NCI-H1092 (cell line): Measurements from ENCODE around the gene ORC4.
A peak's percentile ranks its signal among the peaks of the same experiment; 100 is the strongest.

Experiments
- DNase-seq: peaks from one replicate; lab custom pipeline; 2025; lab: John Stamatoyannopoulos, UW

ORC4 gene

DNA sequence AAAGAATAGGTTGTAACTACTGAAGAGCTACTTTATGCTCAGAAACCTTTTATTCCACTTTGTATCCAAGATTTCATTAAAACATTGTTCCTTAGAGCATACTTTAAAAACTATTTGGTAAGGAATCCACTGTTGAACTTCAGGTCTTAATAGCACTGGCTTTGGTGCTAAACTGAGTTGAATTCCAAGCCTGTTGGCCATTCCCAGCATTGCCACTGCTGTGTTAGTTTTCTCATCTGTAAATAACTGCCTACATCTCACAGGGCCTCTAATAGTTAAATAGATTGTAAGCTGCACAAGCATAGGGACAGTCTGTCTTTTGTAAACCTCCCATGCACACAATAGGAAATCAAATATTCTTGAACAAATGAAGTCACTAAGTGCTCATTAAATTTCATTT lies 86.6 kb downstream of the ORC4 start:
- DNase-seq: no peak

DNA sequence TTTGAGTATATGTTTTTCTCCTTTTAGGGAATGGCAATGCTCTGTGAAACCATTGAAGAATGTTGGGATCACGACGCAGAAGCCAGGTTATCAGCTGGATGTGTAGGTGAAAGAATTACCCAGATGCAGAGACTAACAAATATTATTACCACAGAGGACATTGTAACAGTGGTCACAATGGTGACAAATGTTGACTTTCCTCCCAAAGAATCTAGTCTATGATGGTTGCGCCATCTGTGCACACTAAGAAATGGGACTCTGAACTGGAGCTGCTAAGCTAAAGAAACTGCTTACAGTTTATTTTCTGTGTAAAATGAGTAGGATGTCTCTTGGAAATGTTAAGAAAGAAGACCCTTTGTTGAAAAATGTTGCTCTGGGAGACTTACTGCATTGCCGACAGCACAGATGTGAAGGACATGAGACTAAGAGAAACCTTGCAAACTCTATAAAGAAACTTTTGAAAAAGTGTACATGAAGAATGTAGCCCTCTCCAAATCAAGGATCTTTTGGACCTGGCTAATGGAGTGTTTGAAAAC lies 93.4 kb downstream of the ORC4 start:
- no peak for DNase-seq

DNA sequence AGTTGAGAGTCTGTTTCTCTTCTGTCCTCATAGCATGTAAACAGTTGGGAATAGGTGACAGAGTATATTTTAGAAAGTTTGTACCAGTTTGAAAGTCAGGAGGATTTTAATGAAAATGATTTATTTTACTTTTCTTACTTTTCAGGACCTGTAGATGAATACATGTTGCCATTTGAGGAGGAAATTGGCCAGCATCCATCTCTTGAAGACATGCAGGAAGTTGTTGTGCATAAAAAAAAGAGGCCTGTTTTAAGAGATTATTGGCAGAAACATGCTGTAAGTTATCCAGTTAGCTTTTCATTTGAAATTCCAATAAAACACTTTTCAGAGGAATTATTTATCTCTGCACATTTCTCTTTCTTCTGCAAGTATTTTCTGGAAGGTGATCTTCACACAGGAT lies 94.7 kb downstream of the ORC4 start:
- no peak for DNase-seq

DNA sequence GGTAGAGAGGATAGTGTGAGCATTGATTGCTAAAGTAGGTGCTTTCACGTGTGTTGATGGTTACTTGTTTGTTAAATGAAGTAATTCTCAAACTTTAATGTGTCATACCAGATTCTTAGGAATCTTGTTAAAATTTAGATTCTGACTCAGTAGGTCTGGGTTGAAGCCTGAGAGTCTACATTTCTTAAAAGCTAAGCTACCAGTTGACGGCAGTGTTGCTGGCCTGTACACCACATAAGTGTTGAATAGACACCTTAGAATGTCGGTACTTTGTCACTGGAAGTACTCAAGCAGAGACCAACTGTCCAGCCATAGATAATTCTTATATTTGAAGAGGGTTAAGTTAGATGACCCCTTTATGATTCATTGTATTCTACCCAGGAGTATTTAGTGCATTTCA lies 95.9 kb downstream of the ORC4 start:
- DNase-seq: no peak

DNA sequence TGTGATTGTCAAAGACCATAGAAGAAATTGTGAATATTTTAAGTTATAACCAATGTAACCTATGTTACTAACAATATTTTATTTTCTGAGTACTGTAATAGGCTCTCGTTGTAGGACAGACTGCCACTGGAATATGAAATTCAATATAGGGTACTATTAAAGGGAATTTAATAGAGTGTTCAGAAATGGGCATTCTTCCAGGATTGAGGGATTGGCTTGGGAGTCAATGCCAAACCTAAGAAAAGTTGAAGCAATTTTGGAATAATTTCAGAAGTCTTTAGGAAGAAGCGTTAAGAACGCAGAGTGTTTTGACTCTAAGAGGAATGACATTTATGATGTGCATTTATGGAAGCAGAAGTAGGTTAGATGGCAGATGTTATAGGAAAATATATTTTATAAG lies 96.7 kb downstream of the ORC4 start:
- DNase-seq: no peak

DNA sequence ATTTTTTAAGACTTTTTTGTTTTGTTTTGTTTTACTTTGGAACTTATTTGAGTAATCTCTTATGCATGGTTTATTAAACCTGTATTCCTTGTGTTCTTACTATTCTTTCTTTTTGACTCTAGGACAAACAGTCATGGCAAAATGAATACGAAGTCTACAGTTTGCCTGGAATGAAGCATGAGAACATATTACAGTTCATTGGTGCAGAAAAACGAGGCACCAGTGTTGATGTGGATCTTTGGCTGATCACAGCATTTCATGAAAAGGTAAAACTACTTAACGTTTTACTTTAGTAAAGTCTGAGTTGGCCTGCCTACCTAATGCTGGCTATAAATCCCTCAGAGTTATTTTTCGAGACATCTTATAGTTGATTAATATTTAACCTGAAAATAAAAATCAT lies 103.4 kb downstream of the ORC4 start:
- no peak for DNase-seq

DNA sequence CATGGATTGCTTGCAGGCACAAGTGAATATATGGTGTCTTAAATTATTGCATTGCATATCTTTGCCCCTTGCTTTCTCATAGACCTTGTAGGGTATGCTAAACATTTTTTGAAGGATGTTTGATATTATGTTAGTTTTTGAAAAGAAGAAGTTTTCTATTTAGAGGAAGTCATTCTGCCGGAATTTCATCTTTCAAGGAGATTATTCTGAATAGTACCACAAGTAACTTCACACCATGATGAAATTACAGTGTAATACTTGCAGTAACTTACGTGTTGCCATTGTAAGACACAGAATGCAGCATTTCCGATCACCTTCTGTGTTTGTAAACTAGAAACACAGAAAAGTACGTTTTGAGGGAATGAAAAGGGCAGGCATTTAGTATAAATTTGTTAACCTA lies 103.8 kb downstream of the ORC4 start:
- DNase-seq: no peak

DNA sequence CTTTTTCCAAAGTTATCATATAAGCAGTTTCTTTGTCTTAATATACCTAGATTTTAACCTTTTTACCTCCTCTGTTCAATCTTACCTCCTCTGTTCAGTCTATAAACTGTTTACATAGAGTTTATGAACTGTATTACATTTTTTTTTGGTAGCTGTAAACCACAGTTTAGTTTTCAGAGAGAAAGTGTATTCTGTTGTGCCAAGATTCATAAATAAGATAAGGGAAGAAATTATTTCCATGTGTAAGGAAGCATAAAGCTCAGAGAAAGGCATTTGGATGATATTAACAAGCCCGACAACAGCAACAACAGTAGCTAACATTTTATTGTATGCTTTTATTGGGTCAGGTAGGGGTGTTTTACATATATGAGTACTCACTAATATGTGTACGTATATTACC lies 104.5 kb downstream of the ORC4 start:
- DNase-seq: no peak

DNA sequence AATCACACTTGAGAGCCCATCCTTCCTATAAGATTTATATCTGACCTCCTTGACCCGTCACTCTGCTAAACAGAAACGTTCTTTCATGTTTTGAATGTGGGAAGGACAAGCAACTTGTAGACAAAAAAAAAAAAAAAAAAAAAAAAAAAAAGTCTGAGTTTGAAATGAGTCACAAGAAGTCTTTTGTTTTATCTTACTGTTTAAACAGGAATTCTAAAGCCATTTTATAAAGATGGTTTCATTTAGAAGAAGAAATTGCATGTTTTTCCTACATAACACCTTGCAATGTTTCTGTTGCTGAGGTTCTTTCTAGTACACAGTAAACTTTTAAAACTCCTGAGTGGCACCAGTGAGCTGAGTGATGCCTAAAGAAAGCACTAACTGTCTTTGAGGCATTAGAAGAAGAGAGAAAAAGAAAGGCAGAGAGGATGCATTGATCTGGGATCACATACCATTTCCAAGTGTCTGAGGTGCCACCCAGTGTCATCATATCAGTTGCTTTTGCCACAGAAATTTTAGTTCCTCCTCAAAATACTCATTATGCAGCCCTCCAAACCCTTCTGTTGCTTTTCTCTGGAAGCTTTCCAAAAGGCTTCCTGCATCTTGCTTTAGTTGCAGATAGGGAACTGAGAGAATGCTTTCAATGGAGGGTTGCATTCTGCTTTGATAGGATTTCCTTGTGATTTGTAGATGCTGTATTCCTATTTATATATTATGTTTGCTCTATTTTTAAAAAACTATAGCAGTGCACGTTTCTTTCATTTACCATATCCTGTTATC lies 106.6 kb downstream of the ORC4 start:
- no peak for DNase-seq

DNA sequence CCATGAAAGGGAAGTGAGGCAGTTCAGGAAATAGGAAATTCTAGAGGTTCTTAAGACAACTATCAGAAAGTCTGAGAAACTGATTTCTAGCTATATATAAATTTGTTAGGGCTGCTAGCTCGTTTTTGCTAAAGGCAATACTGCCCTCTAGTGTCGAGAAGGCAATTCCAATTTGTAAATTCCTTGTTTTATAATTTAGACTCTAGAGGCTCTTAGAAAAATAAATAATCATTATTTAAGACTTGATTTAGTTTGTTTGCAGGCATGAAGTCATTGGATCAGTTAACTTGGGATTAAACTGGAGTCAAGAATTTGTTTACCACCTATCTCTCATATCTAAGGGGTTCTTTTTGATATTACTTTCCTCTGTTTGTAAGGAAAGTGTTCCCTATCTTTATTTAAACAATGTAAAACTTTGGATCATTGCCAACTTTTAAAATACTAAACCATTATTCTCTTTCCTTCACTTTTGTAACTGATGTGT lies 109.5 kb downstream of the ORC4 start:
- peak; percentile 9 for DNase-seq

DNA sequence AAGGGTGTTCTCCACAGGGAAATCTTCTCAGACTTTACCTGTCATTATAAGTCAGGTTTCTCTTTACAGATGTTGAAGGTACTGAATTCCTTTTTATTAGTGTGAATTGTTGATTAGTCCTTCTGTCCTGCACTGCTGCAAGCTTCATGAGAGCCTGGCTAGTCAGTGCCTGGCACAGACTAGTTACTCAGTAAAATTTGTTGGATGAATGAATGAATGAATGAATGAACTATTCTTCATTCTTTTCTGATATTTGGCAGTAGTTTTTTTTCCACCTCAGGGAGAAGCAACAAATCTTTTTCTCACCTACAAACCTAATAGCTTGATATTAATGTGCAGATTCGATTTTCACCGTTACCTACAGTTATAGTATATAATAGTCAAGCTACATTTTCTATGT lies 111.4 kb downstream of the ORC4 start:
- no peak for DNase-seq

DNA sequence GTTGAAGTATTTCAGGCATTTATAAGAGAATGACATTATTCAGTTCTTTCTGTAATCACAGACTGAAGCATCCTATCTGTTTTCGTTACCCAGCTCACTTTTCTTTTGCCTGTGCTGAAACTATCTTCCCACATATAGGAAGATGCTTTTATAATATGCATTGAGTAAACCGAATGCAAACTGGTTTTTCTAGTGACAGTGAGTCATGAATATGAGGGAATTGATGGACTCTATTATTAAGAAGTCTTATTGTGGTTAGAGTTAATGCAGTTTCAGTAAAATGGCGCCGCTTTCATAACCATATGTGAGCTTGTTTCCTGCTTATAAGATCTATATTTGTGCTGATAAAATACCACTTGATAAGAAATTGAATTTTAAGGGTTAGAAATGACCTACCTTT lies 116.5 kb downstream of the ORC4 start:
- no peak for DNase-seq

DNA sequence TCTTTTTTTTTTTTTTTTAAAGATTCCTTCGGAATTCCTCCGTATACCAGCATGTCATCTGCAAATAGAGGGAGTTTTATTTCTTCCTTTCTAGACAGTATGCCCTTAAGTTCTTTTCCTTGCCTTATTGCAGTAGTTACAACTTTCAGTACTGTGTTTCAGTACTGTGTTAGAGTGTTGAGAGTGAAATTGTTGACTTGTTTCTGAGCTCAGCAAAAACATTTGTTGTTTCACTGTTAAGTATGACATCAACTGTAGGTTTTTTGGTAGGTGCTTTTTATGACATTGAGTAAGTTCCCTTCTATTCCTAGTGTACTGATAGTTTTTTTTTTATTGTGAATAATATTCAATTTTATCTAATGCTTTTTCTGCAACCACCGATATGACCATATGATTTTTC lies 131.9 kb downstream of the ORC4 start:
- DNase-seq: no peak

DNA sequence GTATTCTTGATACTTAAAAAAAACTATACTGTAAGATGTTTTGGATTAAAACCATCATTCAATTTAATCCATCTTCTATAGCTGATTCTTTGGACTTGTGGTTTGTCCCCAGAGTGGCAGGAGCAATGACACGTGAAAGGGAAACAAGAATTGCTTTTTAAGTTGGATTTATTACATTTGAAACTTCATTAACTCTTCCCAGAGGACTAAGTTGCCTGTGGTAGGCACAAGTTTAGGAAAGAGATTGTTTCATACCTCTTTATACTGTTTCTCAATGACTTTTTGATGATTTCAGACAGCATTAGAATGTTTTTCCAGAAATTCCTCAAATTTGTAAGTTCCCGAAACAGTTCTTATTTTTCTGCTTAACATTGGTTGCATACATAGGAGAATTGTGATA lies 134.4 kb downstream of the ORC4 start:
- DNase-seq: no peak

DNA sequence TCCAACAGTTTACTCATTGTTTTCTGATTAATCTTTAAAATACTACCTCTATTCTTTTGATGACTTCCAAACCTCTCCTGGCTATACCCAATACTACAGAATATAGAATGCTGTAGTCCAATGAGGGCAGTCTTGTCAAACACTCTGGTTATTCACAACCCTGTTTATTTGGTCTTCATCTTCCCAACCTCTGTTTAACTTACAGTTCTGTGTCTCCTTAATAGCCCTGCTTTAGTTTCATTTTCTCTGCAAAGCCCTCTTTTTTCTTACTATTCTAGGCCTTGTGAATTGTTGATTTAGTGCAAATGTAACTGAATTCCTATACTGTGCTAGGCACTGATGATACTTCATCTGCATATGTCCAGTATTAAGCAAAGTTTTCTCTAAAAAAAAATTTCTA lies 135.7 kb downstream of the ORC4 start:
- DNase-seq: no peak

DNA sequence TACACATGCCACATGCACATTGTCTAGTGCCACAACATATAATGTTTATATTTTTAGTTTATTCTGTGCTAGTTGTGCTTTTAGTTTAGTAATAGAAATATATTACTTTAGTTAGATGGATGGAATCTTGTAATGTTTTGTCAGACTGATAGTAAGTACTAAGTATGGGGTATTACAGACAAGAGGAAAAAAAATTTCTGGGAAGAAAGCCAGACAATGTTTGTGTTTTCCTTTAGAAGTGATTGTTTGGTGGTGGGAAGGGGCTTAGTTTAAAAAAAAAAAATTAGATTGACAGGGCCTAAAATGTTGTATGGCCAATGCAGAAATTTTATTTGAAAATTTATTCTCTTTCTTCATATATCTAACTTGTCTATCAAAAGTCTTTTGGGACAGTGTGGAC lies 137.9 kb downstream of the ORC4 start:
- no peak for DNase-seq
